Neural cell (in vitro differentiated cells): Measurements from ENCODE around the gene HDAC3.

Experiments used
- EP300 ChIP-seq: fragments of 450-650 bp; conservative IDR thresholded peaks from 2 replicates; pipeline ENCODE4 v1.6.1; 2014; ENCODE audit warnings: antibody characterized with exemption, mild to moderate bottlenecking, moderate library complexity; ENCODE audit not compliant: poor library complexity, severe bottlenecking
- EZH2 ChIP-seq: fragments of 200-600, 300-800 bp; shearing (Covaris generic), sonication (generic); IDR thresholded peaks from 2 replicates; pipeline ENCODE4 v1.6.1; 2014; ENCODE audit warnings: antibody characterized with exemption, low read length, borderline replicate concordance, mild to moderate bottlenecking; ENCODE audit not compliant: insufficient read depth, poor library complexity, severe bottlenecking
- MXI1 ChIP-seq: fragments of 450-650 bp; conservative IDR thresholded peaks from 2 replicates; pipeline ENCODE4 v1.6.1; 2014; ENCODE audit warnings: antibody characterized with exemption, mild to moderate bottlenecking; ENCODE audit not compliant: poor library complexity, severe bottlenecking
- POLR2AphosphoS5 ChIP-seq: IDR thresholded peaks from 2 replicates; pipeline ENCODE4 v1.6.1; 2012
- RAD21 ChIP-seq: fragments of 450-650 bp; conservative IDR thresholded peaks from 2 replicates; pipeline ENCODE4 v1.6.1; 2014; ENCODE audit warnings: antibody characterized with exemption, mild to moderate bottlenecking, moderate library complexity
- SMC3 ChIP-seq: fragments of 450-650 bp; conservative IDR thresholded peaks from 2 replicates; pipeline ENCODE4 v1.6.1; 2014; ENCODE audit warnings: antibody characterized with exemption, mild to moderate bottlenecking, moderate library complexity; ENCODE audit not compliant: poor library complexity
- TAF1 ChIP-seq: IDR thresholded peaks from 2 replicates; pipeline ENCODE4 v1.6.1; 2012; ENCODE audit warnings: low read depth
- TF ChIP-seq, protein P1 (sequence below): fragments of 450-650 bp; IDR thresholded peaks from 2 replicates; pipeline ENCODE4 v1.5.1; 2014; ENCODE audit warnings: antibody characterized with exemption, mild to moderate bottlenecking, moderate library complexity; ENCODE audit not compliant: poor library complexity, severe bottlenecking
- TF ChIP-seq, protein P2 (sequence below): IDR thresholded peaks from 2 replicates; pipeline ENCODE4 v1.6.1; 2012; ENCODE audit warnings: borderline replicate concordance

GRCh38 chr5:141641634-141642267 is 5.1 kb upstream of the HDAC3 start:
- TF ChIP-seq SMC3 (no peak), POLR2AphosphoS5 (no peak), EP300 (no peak), EZH2 (no peak), TAF1 (no peak), MXI1 (no peak), RAD21 (no peak)
- TF ChIP-seq, protein P1, sequence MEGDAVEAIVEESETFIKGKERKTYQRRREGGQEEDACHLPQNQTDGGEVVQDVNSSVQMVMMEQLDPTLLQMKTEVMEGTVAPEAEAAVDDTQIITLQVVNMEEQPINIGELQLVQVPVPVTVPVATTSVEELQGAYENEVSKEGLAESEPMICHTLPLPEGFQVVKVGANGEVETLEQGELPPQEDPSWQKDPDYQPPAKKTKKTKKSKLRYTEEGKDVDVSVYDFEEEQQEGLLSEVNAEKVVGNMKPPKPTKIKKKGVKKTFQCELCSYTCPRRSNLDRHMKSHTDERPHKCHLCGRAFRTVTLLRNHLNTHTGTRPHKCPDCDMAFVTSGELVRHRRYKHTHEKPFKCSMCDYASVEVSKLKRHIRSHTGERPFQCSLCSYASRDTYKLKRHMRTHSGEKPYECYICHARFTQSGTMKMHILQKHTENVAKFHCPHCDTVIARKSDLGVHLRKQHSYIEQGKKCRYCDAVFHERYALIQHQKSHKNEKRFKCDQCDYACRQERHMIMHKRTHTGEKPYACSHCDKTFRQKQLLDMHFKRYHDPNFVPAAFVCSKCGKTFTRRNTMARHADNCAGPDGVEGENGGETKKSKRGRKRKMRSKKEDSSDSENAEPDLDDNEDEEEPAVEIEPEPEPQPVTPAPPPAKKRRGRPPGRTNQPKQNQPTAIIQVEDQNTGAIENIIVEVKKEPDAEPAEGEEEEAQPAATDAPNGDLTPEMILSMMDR = no peak
- TF ChIP-seq, protein P2, sequence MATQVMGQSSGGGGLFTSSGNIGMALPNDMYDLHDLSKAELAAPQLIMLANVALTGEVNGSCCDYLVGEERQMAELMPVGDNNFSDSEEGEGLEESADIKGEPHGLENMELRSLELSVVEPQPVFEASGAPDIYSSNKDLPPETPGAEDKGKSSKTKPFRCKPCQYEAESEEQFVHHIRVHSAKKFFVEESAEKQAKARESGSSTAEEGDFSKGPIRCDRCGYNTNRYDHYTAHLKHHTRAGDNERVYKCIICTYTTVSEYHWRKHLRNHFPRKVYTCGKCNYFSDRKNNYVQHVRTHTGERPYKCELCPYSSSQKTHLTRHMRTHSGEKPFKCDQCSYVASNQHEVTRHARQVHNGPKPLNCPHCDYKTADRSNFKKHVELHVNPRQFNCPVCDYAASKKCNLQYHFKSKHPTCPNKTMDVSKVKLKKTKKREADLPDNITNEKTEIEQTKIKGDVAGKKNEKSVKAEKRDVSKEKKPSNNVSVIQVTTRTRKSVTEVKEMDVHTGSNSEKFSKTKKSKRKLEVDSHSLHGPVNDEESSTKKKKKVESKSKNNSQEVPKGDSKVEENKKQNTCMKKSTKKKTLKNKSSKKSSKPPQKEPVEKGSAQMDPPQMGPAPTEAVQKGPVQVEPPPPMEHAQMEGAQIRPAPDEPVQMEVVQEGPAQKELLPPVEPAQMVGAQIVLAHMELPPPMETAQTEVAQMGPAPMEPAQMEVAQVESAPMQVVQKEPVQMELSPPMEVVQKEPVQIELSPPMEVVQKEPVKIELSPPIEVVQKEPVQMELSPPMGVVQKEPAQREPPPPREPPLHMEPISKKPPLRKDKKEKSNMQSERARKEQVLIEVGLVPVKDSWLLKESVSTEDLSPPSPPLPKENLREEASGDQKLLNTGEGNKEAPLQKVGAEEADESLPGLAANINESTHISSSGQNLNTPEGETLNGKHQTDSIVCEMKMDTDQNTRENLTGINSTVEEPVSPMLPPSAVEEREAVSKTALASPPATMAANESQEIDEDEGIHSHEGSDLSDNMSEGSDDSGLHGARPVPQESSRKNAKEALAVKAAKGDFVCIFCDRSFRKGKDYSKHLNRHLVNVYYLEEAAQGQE = no peak
